Panc1 (cell line): ENCODE results near the gene TBCK. TPM values are rescaled to one million over a fixed set of nuclear protein-coding genes. Genes with fewer than 3 reads are reported as not detected.

Experiments used
- ATAC-seq: fragments of 200-7000 bp; cut with Tn5 transposase; 2 replicates; pipeline ENCODE4 v1.9.1; 2020; ENCODE audit warnings: mild to moderate bottlenecking, moderate library complexity
- BruUV-seq: library from RNA; stranded (reverse); fragments of 400-500 nt; replicated peaks from 2 replicates; lab custom pipeline; 2021; lab: Mats Ljungman, UMichigan
- CTCF ChIA-PET: fragments of 300-600 bp; sonication (Branson Sonifier 250); formaldehyde crosslinking; loops from one replicate; lab custom pipeline; 2022; ENCODE audit warnings: antibody characterized with exemption; lab: Charles Lee
- POLR2A ChIA-PET: fragments of 300-600 bp; sonication (Branson Sonifier 250); formaldehyde crosslinking; loops from one replicate; lab custom pipeline; 2022; ENCODE audit warnings: antibody characterized with exemption; lab: Charles Lee
- DNase-seq: peaks from one replicate; pipeline ENCODE4 v3.0.0-alpha.2; 2010; ENCODE audit warnings: low read depth, low spot score
- H3K27ac ChIP-seq: 2 replicates; pipeline ENCODE4 v1.5.1; 2011; ENCODE audit warnings: mild to moderate bottlenecking, low read length, inconsistent platforms
- H3K27me3 ChIP-seq: fragments of 200-500 bp; sonication (Bioruptor generic); 2 replicates; pipeline ENCODE4 v1.6.0; 2014; ENCODE audit warnings: low read length, inconsistent platforms; ENCODE audit not compliant: control insufficient read depth, insufficient read depth
- H3K36me3 ChIP-seq: fragments of 200-500 bp; sonication (Bioruptor generic); 2 replicates; pipeline ENCODE4 v1.5.1; 2014; ENCODE audit warnings: inconsistent platforms, mild to moderate bottlenecking, low read length, moderate library complexity; ENCODE audit not compliant: control insufficient read depth, insufficient read depth
- H3K4me1 ChIP-seq: 2 replicates; pipeline ENCODE4 v1.5.1; 2011; ENCODE audit warnings: inconsistent platforms, mild to moderate bottlenecking, low read length, moderate library complexity; ENCODE audit not compliant: control insufficient read depth, insufficient read depth
- H3K4me3 ChIP-seq, 2 experiments: 2 replicates each; pipeline ENCODE4 v1.5.1; 2011 to 2012; ENCODE audit warnings: low read depth in 2 of 2, low read length in 2 of 2, mild to moderate bottlenecking in 2 of 2, inconsistent platforms in 1 of 2, moderate library complexity in 1 of 2
- H3K9me3 ChIP-seq: fragments of 200-500 bp; sonication (Bioruptor generic); 2 replicates; pipeline ENCODE4 v1.5.1; 2014; ENCODE audit warnings: low read depth, mild to moderate bottlenecking, inconsistent platforms, low read length, moderate library complexity; ENCODE audit not compliant: control insufficient read depth, insufficient read depth
- POLR2AphosphoS5 ChIP-seq: IDR thresholded peaks from 2 replicates; pipeline ENCODE4 v1.6.1; 2012; ENCODE audit warnings: mild to moderate bottlenecking, low read depth, low read length, moderate library complexity
- REST ChIP-seq, 2 experiments: IDR thresholded peaks; 2 replicates each; pipeline ENCODE4 v1.6.1; 2011 to 2012; ENCODE audit warnings: low read depth in 2 of 2, control low read depth in 1 of 2, low read length in 1 of 2, mild to moderate bottlenecking in 1 of 2, moderate library complexity in 1 of 2; ENCODE audit not compliant: insufficient read depth in 1 of 2
- SIN3A ChIP-seq: IDR thresholded peaks from 2 replicates; pipeline ENCODE4 v1.6.1; 2012; ENCODE audit warnings: low read depth, mild to moderate bottlenecking, low read length, moderate library complexity, borderline replicate concordance; ENCODE audit not compliant: insufficient read depth
- TCF7L2 ChIP-seq: IDR thresholded peaks from 2 replicates; pipeline ENCODE4 v1.6.1; 2011; ENCODE audit warnings: mild to moderate bottlenecking, low read depth, low read length, inconsistent platforms
- in situ Hi-C: cut with HindIII; loops from 2 replicates; pipeline ENCODE4 v1.10.0; 2016; ENCODE audit warnings: low sequenced_read_pairs, low pct_unique_long_range_greater_than_20kb
- intact Hi-C: fragments of 100-400 bp; cut with micrococcal nuclease; formaldehyde crosslinking; loops from one replicate; pipeline ENCODE4 v1.10.0; 2022; ENCODE audit not compliant: unreplicated experiment
- total RNA-seq: library from RNA; stranded (reverse); gene quantifications from one replicate; pipeline ENCODE4 v1.2.1, GENCODE V29; 2021; ENCODE audit not compliant: unreplicated experiment
- TF ChIP-seq, protein P1 (sequence below): fragments of 450-650 bp; IDR thresholded peaks from 2 replicates; pipeline ENCODE4 v1.5.1; 2017; ENCODE audit warnings: mild to moderate bottlenecking

The TBCK gene
- total RNA-seq, 1 experiment from 2014 or later: 15.1 TPM

DNA sequence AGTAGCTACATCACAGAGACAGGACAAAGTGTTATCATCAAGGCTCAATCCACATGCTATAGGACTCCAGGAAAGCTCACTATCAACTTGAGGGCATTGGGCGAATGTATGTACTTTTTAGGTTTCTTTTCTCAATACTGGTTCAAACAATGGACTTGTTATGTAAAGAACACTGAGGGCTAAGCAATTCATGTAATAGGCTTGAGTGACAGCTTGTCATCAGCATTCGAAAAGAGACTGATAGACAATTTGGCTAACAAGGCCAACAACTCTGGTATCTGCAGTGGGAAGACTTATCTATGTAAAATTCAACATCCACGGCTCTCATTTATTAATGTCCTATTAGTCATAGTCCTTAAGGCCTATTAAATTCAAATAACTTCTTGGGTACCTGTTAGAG, 279.7 kb downstream of the TBCK start:
- ATAC-seq (no peak), DNase-seq (no peak)
- POLR2A ChIA-PET: no interaction called here
- Histone ChIP-seq H3K27ac (no peak overlapping the region), H3K9me3 (no peaks in the 10 kb centered on the region), H3K27me3 (no peaks in the 10 kb centered on the region), H3K36me3 (no peaks in the 10 kb centered on the region), H3K4me3 (no peak overlapping the region), H3K4me1 (no peaks in the 10 kb centered on the region)
- in situ Hi-C loops: no loop called here
- no TSS peak for BruUV-seq
- CTCF ChIA-PET: no interaction called here
- intact Hi-C loops: no loop called here
- TF ChIP-seq SIN3A: no peak
- TF ChIP-seq, protein P1, sequence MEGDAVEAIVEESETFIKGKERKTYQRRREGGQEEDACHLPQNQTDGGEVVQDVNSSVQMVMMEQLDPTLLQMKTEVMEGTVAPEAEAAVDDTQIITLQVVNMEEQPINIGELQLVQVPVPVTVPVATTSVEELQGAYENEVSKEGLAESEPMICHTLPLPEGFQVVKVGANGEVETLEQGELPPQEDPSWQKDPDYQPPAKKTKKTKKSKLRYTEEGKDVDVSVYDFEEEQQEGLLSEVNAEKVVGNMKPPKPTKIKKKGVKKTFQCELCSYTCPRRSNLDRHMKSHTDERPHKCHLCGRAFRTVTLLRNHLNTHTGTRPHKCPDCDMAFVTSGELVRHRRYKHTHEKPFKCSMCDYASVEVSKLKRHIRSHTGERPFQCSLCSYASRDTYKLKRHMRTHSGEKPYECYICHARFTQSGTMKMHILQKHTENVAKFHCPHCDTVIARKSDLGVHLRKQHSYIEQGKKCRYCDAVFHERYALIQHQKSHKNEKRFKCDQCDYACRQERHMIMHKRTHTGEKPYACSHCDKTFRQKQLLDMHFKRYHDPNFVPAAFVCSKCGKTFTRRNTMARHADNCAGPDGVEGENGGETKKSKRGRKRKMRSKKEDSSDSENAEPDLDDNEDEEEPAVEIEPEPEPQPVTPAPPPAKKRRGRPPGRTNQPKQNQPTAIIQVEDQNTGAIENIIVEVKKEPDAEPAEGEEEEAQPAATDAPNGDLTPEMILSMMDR: no peak
- no peak for TF ChIP-seq TCF7L2
- no peak for TF ChIP-seq REST (IDR thresholded peaks at IDR 0.05; ENCODE audit: insufficient read depth in 1 of 2, low read depth in 2 of 2, low read length in 1 of 2)
- TF ChIP-seq POLR2AphosphoS5: no peak

DNA sequence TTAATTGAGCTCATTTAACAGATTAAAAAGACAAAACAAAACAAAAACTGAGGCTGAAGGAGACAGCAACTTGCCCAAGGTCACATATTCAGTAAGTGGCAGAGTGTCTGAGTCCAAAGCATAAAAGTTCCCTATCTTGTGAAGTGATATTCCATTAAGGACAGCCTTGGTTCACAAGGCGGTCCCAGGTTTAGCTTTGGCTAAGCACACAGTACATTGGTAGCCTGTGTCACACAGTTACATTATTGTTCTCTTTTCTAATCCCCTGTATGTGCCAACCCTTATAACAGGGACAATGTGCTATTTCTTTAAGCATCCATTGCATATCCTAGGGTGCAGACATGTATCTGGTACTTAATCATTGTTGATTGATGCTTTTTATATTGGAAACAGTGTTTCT, 280.8 kb downstream of the TBCK start:
- H3K27ac ChIP-seq: no peak overlapping the region
- H3K36me3 ChIP-seq: no peaks in the 10 kb centered on the region
- ChIA-PET POLR2A (no interaction called here), CTCF (no interaction called here)
- in situ Hi-C loops (no loop called here), intact Hi-C loops (no loop called here)
- no peaks in the 10 kb centered on the region for H3K27me3 ChIP-seq
- H3K9me3 ChIP-seq: no peaks in the 10 kb centered on the region
- ATAC-seq: no peak
- no peak overlapping the region for H3K4me3 ChIP-seq
- H3K4me1 ChIP-seq: no peaks in the 10 kb centered on the region
- no TSS peak for BruUV-seq
- no peak for DNase-seq
- TF ChIP-seq SIN3A (no peak), POLR2AphosphoS5 (no peak), REST (IDR thresholded peaks at IDR 0.05; ENCODE audit: insufficient read depth in 1 of 2, low read depth in 2 of 2, low read length in 1 of 2) (no peak), TCF7L2 (no peak)
- TF ChIP-seq, protein P1: no peak
